Common myeloid progenitor, CD34-positive (primary cell): ENCODE measurements around the gene CFAP58.

ENCODE experiments used
- CTCF ChIA-PET: fragments of 350-600 bp; sonication (Branson Sonifier 250); formaldehyde crosslinking; loops from one replicate; lab custom pipeline; 2021; ENCODE audit warnings: antibody characterized with exemption; lab: Charles Lee
- POLR2A ChIA-PET: fragments of 350-600 bp; sonication (Branson Sonifier 250); formaldehyde crosslinking; loops from one replicate; lab custom pipeline; 2021; ENCODE audit warnings: antibody characterized with exemption; lab: Charles Lee
- DNase-seq, 3 donors: peaks; one replicate each; pipeline versions ENCODE4 v3.0.0 to v3.0.0-alpha.2; 2013
- H3K27ac ChIP-seq, 2 experiments: 1 replicate in 1 of 2; 2 replicates in 1 of 2; pipeline ENCODE4 v1.7.0; 2013; ENCODE audit warnings: inconsistent platforms in 2 of 2, low read length in 2 of 2, mild to moderate bottlenecking in 2 of 2, low read depth in 1 of 2, moderate library complexity in 1 of 2; ENCODE audit not compliant: severe bottlenecking in 2 of 2, insufficient read depth in 1 of 2, poor library complexity in 1 of 2
- H3K27me3 ChIP-seq, 5 experiments: replicated peaks in 2 of 5; 1 replicate in 3 of 5; 2 replicates in 2 of 5; pipeline versions ENCODE4 v1.6.1 to v1.7.0; 2013; ENCODE audit warnings: low read length in 4 of 5, mild to moderate bottlenecking in 2 of 5, moderate library complexity in 2 of 5, inconsistent platforms in 1 of 5; ENCODE audit not compliant: insufficient read depth in 5 of 5, control insufficient read depth in 4 of 5
- H3K36me3 ChIP-seq, 4 experiments: 1 replicate in 2 of 4; 2 replicates in 2 of 4; pipeline versions ENCODE4 v1.6.1 to v1.7.0; 2013; ENCODE audit warnings: low read length in 3 of 4, control low read depth in 1 of 4, mild to moderate bottlenecking in 1 of 4; ENCODE audit not compliant: control insufficient read depth in 4 of 4, insufficient read depth in 4 of 4
- H3K4me1 ChIP-seq, 4 experiments: 1 replicate in 3 of 4; 2 replicates in 1 of 4; pipeline versions ENCODE4 v1.6.1 to v1.7.1; 2013; ENCODE audit warnings: low read length in 3 of 4, mild to moderate bottlenecking in 3 of 4, control low read depth in 1 of 4, inconsistent platforms in 1 of 4, moderate library complexity in 1 of 4; ENCODE audit not compliant: control insufficient read depth in 4 of 4, insufficient read depth in 4 of 4; ENCODE audit errors: control extremely low read depth in 1 of 4
- H3K4me3 ChIP-seq, 7 experiments: 1 replicate in 4 of 7; 2 replicates in 3 of 7; pipeline versions ENCODE4 v1.5.1 to v1.7.0; 2013; ENCODE audit warnings: mild to moderate bottlenecking in 7 of 7, low read length in 6 of 7, moderate library complexity in 6 of 7, inconsistent platforms in 2 of 7, low read depth in 2 of 7, control low read depth in 1 of 7; ENCODE audit not compliant: insufficient read depth in 4 of 7, control insufficient read depth in 1 of 7; ENCODE audit errors: extremely low read depth in 1 of 7
- H3K9me3 ChIP-seq, 5 experiments: 1 replicate in 4 of 5; 2 replicates in 1 of 5; pipeline versions ENCODE4 v1.6.1 to v1.7.1; 2013; ENCODE audit warnings: low read length in 4 of 5, mild to moderate bottlenecking in 2 of 5, inconsistent platforms in 1 of 5, low read depth in 1 of 5, moderate library complexity in 1 of 5; ENCODE audit not compliant: control insufficient read depth in 4 of 5, insufficient read depth in 2 of 5; ENCODE audit errors: control extremely low read depth in 1 of 5
- WGBS: methylation state at CpG from one replicate; pipeline ENCODE4 v1.1.5; 2013; ENCODE audit not compliant: insufficient coverage; 5-methylcytosine and 5-hydroxymethylcytosine counted together

Gene CFAP58

GRCh38 chr10:104437226-104437625 lies 83.6 kb downstream of the CFAP58 start:
- POLR2A ChIA-PET = no interaction called here
- CTCF ChIA-PET = interaction anchor here (1.1 kb wide), 1 partner anchor 9 kb away, joined by 4 read pairs; no protein-coding TSS in a partner anchor

DNA sequence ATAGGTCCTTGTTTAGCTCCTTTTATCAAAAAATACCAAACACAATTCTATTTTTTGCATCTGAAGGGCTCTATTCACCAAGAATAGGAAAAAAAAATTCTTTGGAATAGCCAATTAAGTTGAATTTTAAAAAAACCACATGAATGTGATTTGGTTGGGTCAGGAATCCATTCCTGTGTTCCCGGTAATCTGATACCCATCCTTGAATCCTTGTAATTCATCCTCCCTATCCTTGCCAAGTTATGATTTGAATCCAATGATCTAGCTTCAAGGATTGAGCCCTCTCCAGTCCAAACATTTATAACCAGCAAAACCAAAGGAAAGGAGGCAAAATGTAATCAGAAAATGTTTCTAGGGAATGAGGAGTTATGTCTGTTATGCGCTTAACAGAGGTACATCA lies 86.6 kb downstream of the CFAP58 start:
- H3K9me3 ChIP-seq = no peaks in the 10 kb centered on the region
- peaks cover 0 to 11% (median under 1%) of the 10 kb centered on the region in 4 experiments for H3K4me1 ChIP-seq
- no peak for DNase-seq
- WGBS = no CpG with 5 or more reads among the region's 2 CpGs
- H3K27me3 ChIP-seq = peaks cover 0 to 5% (median 0%) of the 10 kb centered on the region in 5 experiments
- no peak overlapping the region for H3K4me3 ChIP-seq
- H3K36me3 ChIP-seq = no peaks in the 10 kb centered on the region
- ChIA-PET POLR2A (no interaction called here), CTCF (no interaction called here)
- no peak overlapping the region for H3K27ac ChIP-seq

More at GRCh38 chr10:104437226-104437625, 83.6 kb downstream of the CFAP58 start:
- no CpG with 5 or more reads among the region's 2 CpGs for WGBS
- Histone ChIP-seq H3K4me3 (no peak overlapping the region), H3K27ac (no peak overlapping the region), H3K36me3 (no peaks in the 10 kb centered on the region), H3K27me3 (peaks cover 0 to 7% (median 0%) of the 10 kb centered on the region in 5 experiments), H3K4me1 (peaks cover 0 to 11% (median under 1%) of the 10 kb centered on the region in 4 experiments), H3K9me3 (no peaks in the 10 kb centered on the region)
- DNase-seq = no peak

DNA sequence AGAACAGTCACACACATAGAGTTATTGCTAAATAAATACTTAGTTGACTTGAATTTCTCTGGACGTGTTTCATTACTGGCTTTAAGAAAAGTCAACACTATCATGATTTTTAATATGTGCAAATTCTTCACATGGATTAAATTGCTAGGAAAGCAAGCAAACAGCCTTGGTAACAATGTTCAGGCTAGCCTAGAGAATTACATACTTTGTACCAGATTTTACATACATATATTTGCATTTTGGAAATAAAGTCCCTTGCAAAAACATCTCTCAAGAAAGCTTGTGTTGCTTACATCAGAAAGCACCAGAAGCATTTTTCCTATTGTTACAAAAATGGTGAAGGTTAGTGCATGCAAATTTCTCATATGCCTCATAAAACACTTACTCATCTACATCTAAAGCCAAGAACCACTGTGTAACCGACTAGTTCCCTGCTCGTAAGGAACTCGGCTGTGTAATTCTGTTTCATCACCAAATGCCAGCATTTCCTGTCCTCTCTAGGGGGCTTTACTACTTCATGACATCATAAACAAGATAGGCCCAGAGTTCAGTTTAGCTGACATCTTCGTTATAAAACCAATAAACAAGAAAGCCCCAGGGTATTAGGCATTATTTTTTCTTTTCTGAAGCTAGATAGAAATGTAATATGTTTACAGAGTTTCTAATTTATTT lies 87.8 kb downstream of the CFAP58 start:
- H3K4me1 ChIP-seq = peaks cover 0 to 11% (median under 1%) of the 10 kb centered on the region in 4 experiments
- H3K27ac ChIP-seq = peak overlapping the region in 1 of 2 experiments; percentile 60
- no peaks in the 10 kb centered on the region for H3K36me3 ChIP-seq
- DNase-seq = peak; percentile 82 to 96 (median 93)
- H3K4me3 ChIP-seq = no peak overlapping the region
- no peaks in the 10 kb centered on the region for H3K9me3 ChIP-seq
- WGBS = 0% methylated on average over 3 of the region's 5 CpGs
- peaks cover 0 to 5% (median 0%) of the 10 kb centered on the region in 5 experiments for H3K27me3 ChIP-seq
- POLR2A ChIA-PET = no interaction called here
- CTCF ChIA-PET = no interaction called here

DNA sequence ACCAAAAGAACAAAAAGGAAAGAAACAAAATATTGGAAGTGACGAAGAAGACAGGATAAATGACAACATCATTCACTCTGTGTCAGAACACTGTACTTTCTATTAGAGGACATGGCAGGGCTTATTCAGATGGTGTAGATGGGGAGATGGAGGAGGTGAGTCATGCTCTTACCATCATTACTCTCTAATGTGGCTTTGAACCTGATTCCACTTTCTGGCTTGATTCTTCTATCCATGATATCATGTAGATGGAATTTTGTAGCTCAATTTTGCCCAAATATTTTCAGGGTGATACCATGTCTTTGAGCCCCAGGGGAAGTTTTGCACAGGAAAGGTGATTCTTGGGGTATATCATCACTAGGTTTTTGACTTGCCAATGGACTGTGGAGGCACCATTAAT lies 91.7 kb downstream of the CFAP58 start:
- CTCF ChIA-PET = interaction anchor here (1.6 to 1.7 kb wide), 2 partner anchors 8 to 28 kb away, joined by 3 to 4 read pairs; no protein-coding TSS in a partner anchor
- peaks cover 0 to 21% (median 2%) of the 10 kb centered on the region in 4 experiments for H3K4me1 ChIP-seq
- H3K9me3 ChIP-seq = no peaks in the 10 kb centered on the region
- no peaks in the 10 kb centered on the region for H3K36me3 ChIP-seq
- H3K27me3 ChIP-seq = peaks cover 0 to 3% (median 0%) of the 10 kb centered on the region in 5 experiments
- no CpG with 5 or more reads among the region's 1 CpG for WGBS
- POLR2A ChIA-PET = no interaction called here
- H3K4me3 ChIP-seq = no peak overlapping the region
- DNase-seq = no peak
- no peak overlapping the region for H3K27ac ChIP-seq

GRCh38 chr10:104446151-104446550 lies 92.5 kb downstream of the CFAP58 start:
- ChIA-PET CTCF (interaction anchor here (0.9 to 1.7 kb wide), 3 partner anchors 9 to 29 kb away, joined by 3 to 5 read pairs (median 4); no protein-coding TSS in a partner anchor), POLR2A (no interaction called here)
- Histone ChIP-seq H3K9me3 (no peaks in the 10 kb centered on the region), H3K27ac (no peak overlapping the region), H3K4me1 (peaks cover 0 to 20% (median 2%) of the 10 kb centered on the region in 4 experiments), H3K4me3 (no peak overlapping the region), H3K36me3 (no peaks in the 10 kb centered on the region), H3K27me3 (peaks cover 0 to 3% (median 0%) of the 10 kb centered on the region in 5 experiments)
- no CpG with 5 or more reads among the region's 1 CpG for WGBS
- DNase-seq = no peak

DNA sequence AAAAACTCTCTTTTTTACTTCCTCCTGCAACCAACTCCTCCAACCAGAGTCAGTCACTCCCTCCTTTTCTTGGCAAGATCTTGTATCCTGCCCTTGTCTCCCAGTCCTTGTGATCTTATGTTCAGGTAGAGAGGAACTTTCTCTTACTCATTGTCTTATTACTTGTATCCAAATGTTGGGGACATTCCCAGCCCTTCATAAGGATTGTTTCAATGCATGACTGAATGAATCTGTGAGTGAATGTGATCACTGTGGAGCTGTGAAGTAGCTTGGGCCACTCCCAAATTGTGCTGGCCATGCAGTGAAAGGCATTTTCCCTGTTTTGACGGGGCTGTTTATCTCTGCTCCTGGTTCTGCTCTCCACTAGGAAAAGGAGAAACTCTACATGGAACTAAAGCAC lies 93.7 kb downstream of the CFAP58 start:
- Histone ChIP-seq H3K27ac (no peak overlapping the region), H3K27me3 (peaks cover 0 to 3% (median 0%) of the 10 kb centered on the region in 5 experiments), H3K9me3 (no peaks in the 10 kb centered on the region), H3K36me3 (no peaks in the 10 kb centered on the region), H3K4me3 (no peak overlapping the region), H3K4me1 (peaks cover 0 to 11% (median 1%) of the 10 kb centered on the region in 4 experiments)
- DNase-seq = no peak
- POLR2A ChIA-PET = no interaction called here
- CTCF ChIA-PET = no interaction called here
- 93% methylated on average over 1 of the region's 1 CpG for WGBS

DNA sequence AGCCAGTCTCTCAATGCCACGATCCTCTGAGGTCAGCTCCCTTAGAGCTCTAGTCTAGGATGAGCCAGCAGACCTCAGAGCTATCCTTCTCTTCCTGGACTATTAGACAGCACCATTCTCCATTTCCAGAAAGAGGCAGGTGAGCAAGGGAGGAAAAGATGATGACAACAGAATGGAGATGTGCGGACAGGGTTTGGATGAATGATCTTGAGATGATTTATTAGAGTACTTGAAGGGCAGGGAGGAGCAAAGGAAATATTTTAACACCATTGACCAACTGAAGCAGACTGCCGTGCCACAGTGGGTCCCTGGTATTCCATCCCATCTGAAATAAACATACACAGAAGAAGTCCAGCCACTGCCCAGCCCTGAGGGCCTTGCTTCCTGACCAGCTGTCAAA lies 94.3 kb downstream of the CFAP58 start:
- Histone ChIP-seq H3K4me3 (no peak overlapping the region), H3K9me3 (no peaks in the 10 kb centered on the region), H3K27me3 (peaks cover 0 to 3% (median 0%) of the 10 kb centered on the region in 5 experiments), H3K36me3 (no peaks in the 10 kb centered on the region), H3K27ac (no peak overlapping the region), H3K4me1 (peaks cover 0 to 11% (median 1%) of the 10 kb centered on the region in 4 experiments)
- ChIA-PET POLR2A (no interaction called here), CTCF (no interaction called here)
- no peak for DNase-seq
- 100% methylated on average over 1 of the region's 3 CpGs for WGBS
